K562 (cell line): Measurements from ENCODE around the gene MAST4. TPM values are rescaled to one million over a fixed set of nuclear protein-coding genes. Genes with fewer than 3 reads are reported as not detected.

Experiments
- CLOCK ChIP-seq: fragments of 250-450 bp; sonication (Bioruptor Pico); IDR thresholded peaks from 2 replicates; pipeline ENCODE4 v1.4.0; 2020; ENCODE audit warnings: mild to moderate bottlenecking, moderate library complexity, borderline replicate concordance
- DLX4 ChIP-seq: fragments of 250-450 bp; sonication (Bioruptor Pico); IDR thresholded peaks from 2 replicates; pipeline ENCODE4 v1.6.1; 2021; ENCODE audit warnings: mild to moderate bottlenecking
- MIER1 ChIP-seq: fragments of 450-650 bp; IDR thresholded peaks from 2 replicates; pipeline ENCODE4 v1.6.1; 2016; ENCODE audit warnings: antibody characterized with exemption, mild to moderate bottlenecking, low read depth
- MTA1 ChIP-seq: fragments of 450-650 bp; IDR thresholded peaks from 2 replicates; pipeline ENCODE4 v1.6.1; 2017; ENCODE audit warnings: borderline replicate concordance
- NCOA1 ChIP-seq: fragments of 450-650 bp; IDR thresholded peaks from 2 replicates; pipeline ENCODE4 v1.6.1; 2016; ENCODE audit warnings: low read depth
- NR2C1 ChIP-seq, 2 experiments: fragments of 450-650 bp; IDR thresholded peaks; 2 replicates each; pipeline ENCODE4 v1.6.1; 2017; ENCODE audit warnings: mild to moderate bottlenecking in 2 of 2, antibody characterized with exemption in 1 of 2, inconsistent platforms in 1 of 2, missing compliant biosample characterization in 1 of 2, missing genetic modification characterization in 1 of 2
- PKNOX1 ChIP-seq: fragments of 450-650 bp; IDR thresholded peaks from 2 replicates; pipeline ENCODE4 v1.6.1; 2016
- ZBTB40 ChIP-seq, 2 experiments: fragments of 450-650 bp in 1 of 2; sonication (generic) in 1 of 2; formaldehyde crosslinking in 1 of 2; IDR thresholded peaks; 2 replicates each; pipeline versions ENCODE4 v1.7.1 to v1.9.0; 2016 to 2022; ENCODE audit warnings: inconsistent platforms in 1 of 2, mild to moderate bottlenecking in 1 of 2, missing genetic modification reagents in 1 of 2
- ZFP1 ChIP-seq: fragments of 450-650 bp; formaldehyde crosslinking; IDR thresholded peaks from 2 replicates; pipeline ENCODE4 v1.4.0; 2020; ENCODE audit warnings: mild to moderate bottlenecking, mixed read lengths
- ZKSCAN3 ChIP-seq: fragments of 250-450 bp; sonication (Bioruptor Pico); IDR thresholded peaks from 2 replicates; pipeline ENCODE4 v1.4.0; 2020
- ZNF277 ChIP-seq: fragments of 250-450 bp; sonication (Bioruptor Pico); IDR thresholded peaks from 2 replicates; pipeline ENCODE4 v1.8.0; 2022; ENCODE audit warnings: inconsistent platforms, mild to moderate bottlenecking, moderate library complexity, borderline replicate concordance
- polyA plus RNA-seq, 8 experiments: library from polyadenylated mRNA; depleted of rRNA in 4 of 8; stranded (reverse) in 5 of 8; unstranded in 3 of 8; fragments of >200 nt; fragmentation: Nextera tagmentation in 2 of 8; fragmentation: Illumina TruSeq in 1 of 8; extraction: Ambion mirVana in 2 of 8; extraction: Trizol in 1 of 8; gene quantifications; 2 replicates each; pipeline versions ENCODE4 v1.2.1 to v1.2.3, GENCODE V29; 2011 to 2014; ENCODE audit warnings: inconsistent platforms in 1 of 8, missing spikeins in 1 of 8
- total RNA-seq, 7 experiments: library from RNA; depleted of rRNA in 6 of 7; stranded (reverse); fragments of >200 nt in 6 of 7; fragmentation: Illumina TruSeq in 2 of 7; extraction: Trizol in 2 of 7; gene quantifications; 2 replicates each; pipeline versions ENCODE4 v1.2.1 to v1.2.3, GENCODE V29; 2011 to 2021; ENCODE audit warnings: low replicate concordance in 1 of 7

MAST4 gene
- total and polyA plus RNA-seq, 9 of the 15 experiments (the other 6 are each of a cell fraction or from before 2014, with no cell fraction given) = 0.88 to 10.1 (median 5.2) TPM

GRCh38 chr5:67004730-67005350, 408.6 kb downstream of the MAST4 start (continued):
- TF ChIP-seq ZKSCAN3 (CRISPR knock-in tag) (no peak), ZNF277 (CRISPR knock-in tag) (no peak), CLOCK (no peak), ZBTB40 (IDR thresholded peaks at IDR 0.05) (peak; percentile 68), ZBTB40 (CRISPR knock-in tag; IDR thresholded peaks at IDR 0.05) (no peak), NCOA1 (no peak), DLX4 (CRISPR knock-in tag) (no peak), ZFP1 (CRISPR knock-in tag) (no peak), NR2C1 (IDR thresholded peaks at IDR 0.05) (no peak), NR2C1 (tag; IDR thresholded peaks at IDR 0.05) (no peak), PKNOX1 (no peak), MIER1 (0 out of 2 replicates have a peak, but pooled peaks have one; percentile 52), MTA1 (no peak)
